PFSK-1 (cell line): ENCODE results near the gene PNPLA5.

ENCODE experiments used
- POLR2AphosphoS5 ChIP-seq: IDR thresholded peaks from 2 replicates; pipeline ENCODE4 v1.6.1; 2012; ENCODE audit warnings: low read depth, mild to moderate bottlenecking, control low read depth, low read length, moderate library complexity
- SIN3A ChIP-seq: IDR thresholded peaks from 2 replicates; pipeline ENCODE4 v1.6.1; 2012; ENCODE audit warnings: mild to moderate bottlenecking, low read length, moderate library complexity, borderline replicate concordance; ENCODE audit not compliant: insufficient read depth

DNA sequence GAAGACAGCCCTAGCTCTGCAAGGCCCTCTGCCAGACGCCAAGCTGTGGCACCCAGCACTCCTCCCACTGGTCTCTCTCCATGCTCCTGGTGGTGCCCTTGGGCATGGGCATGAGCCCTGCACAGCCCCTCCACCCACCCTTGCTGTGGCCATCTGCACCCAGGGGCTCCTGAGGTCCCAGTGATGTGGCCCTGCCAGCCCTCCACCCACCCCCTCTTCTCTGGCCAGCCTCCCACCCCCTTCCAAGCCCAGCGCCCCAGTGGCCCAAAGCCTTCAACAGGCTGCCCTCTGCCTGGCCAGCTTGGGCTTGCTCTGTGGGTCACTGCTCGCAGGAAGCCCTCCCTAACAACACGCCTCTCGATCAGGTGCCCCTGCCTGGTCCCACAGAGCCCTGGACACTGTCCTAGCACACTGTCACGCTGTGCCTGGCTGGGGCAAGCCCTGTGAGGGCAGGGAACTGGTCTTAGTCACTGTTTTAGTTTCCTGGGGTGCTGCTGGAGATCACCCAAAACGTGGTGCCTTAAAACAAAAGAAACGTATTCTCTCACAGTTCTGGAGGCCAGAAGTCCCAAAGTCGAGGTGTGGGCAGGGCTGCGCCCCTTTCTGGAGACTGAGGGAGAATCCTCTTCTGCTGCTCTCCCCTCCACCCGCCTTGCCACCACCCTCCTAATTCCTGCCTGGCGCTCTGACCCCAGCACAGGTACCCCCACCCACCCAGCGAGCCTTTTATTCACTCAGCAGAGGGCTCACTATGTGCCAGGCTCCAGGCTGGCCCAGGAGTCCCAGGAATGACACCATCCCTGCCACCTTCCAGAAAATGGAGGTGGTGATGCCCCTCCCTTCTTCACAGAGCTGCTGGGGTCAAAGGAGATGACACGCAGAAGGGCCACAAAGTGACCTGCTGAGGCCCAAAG is 44.2 kb downstream of the PNPLA5 start:
- no peak for TF ChIP-seq SIN3A
- no peak for TF ChIP-seq POLR2AphosphoS5
